Endometrial microvascular endothelial cells (primary cell): ENCODE data around the gene CCL27. TPM values are rescaled to one million over a fixed set of nuclear protein-coding genes. Genes with fewer than 3 reads are reported as not detected.

Source experiments
- total RNA-seq: library from RNA; depleted of rRNA; stranded (reverse); fragments of >200 nt; gene quantifications from one replicate; pipeline ENCODE4 v1.2.3, GENCODE V29; 2015; ENCODE audit errors: inconsistent ontology term

Gene CCL27
- total RNA-seq, 1 donor from 2014 or later = not detected

Other genes starting within 250 kb of the CCL27 start
- 22.7 TPM for gene FAM219A, start 204.1 kb downstream of the CCL27 start, total RNA-seq
- gene DNAI1, start 203.9 kb downstream of the CCL27 start, total RNA-seq = not detected
- gene ENHO, start 139.7 kb downstream of the CCL27 start, total RNA-seq = 0.09 TPM
- gene CNTFR, start 72.9 kb downstream of the CCL27 start, total RNA-seq = not detected
- gene RPP25L, start 50.6 kb downstream of the CCL27 start, total RNA-seq = 39.7 TPM
- gene DCTN3, start 42.2 kb downstream of the CCL27 start, total RNA-seq = 101 TPM
- 0.09 TPM for gene ARID3C, start 33.6 kb downstream of the CCL27 start, total RNA-seq
- 163 TPM for gene SIGMAR1, start 24.9 kb downstream of the CCL27 start, total RNA-seq
- gene GALT, start 16.0 kb downstream of the CCL27 start, total RNA-seq = 20.5 TPM
- gene IL11RA, start 10.5 kb downstream of the CCL27 start, total RNA-seq = 5.8 TPM
- gene CCL19, start 28.6 kb upstream of the CCL27 start, total RNA-seq = not detected
- gene CCL21, start 47.5 kb upstream of the CCL27 start, total RNA-seq = not detected